Measurements from ENCODE around the gene GNAQ.

Gene GNAQ

GRCh38 chr9:77673941-77674791, 357.4 kb downstream of the GNAQ start:
- no peak for DNase-seq

GRCh38 chr9:77672183-77672582, 359.4 kb downstream of the GNAQ start:
- no peak for DNase-seq

- no peak for DNase-seq
Measured at GRCh38 chr9:77667151-77667550, 364.5 kb downstream of the GNAQ start.
